GM19395 (cell line): ENCODE data around the gene MROH8.
"Not testable (repeated sequence)": the region's sequence is repeated elsewhere in the genome, so short reads cannot be mapped to it uniquely, and the experiment has no call there.

ENCODE experiments used
- ATAC-seq: cut with Tn5 transposase; IDR thresholded peaks from one replicate; pipeline ENCODE4 v1.9.1; 2021; ENCODE audit warnings: mild to moderate bottlenecking, moderate library complexity; ENCODE audit not compliant: unreplicated experiment

The MROH8 gene

GRCh38 chr20:37095599-37096414, 83.5 kb downstream of the MROH8 start, which contains the start of gene RBL1:
RBL1 (minus strand) TSS chr20:37095997; CDS start chr20:37095928, 69 bp downstream.
- ATAC-seq, result peak; percentile 84

DNA sequence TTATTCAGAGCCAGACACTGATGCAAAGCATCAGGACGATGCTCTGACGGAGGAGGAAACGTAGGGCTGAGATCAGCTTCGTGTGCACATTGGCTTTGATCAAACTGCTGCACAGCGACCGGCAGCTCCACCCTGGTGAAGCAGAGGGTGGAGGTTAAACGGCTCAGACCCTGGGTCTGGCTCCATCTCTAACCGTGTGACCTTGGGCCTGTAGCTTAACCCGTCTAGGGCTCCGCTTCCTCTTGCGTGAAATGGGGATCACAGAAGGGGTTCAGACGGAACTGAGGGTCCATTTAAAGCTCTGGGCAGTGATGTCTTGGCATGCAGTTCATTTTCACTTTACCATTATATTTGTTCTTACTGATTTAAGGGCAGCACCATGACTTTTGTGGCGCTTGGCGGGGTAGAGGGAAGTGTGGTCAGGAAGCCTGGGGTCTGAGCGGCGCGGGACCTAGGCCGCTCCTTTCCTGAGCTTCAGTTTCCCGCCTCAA, 84.2 kb downstream of the MROH8 start:
- ATAC-seq, result peak; percentile 16

GRCh38 chr20:37090407-37090806, 88.9 kb downstream of the MROH8 start:
- no peak for ATAC-seq

- no peak for ATAC-seq
These were observed 97.5 kb downstream of the MROH8 start for GRCh38 chr20:37081717-37082289.

- no peak for ATAC-seq
These were observed 102.3 kb downstream of the MROH8 start for GRCh38 chr20:37077009-37077408.

DNA sequence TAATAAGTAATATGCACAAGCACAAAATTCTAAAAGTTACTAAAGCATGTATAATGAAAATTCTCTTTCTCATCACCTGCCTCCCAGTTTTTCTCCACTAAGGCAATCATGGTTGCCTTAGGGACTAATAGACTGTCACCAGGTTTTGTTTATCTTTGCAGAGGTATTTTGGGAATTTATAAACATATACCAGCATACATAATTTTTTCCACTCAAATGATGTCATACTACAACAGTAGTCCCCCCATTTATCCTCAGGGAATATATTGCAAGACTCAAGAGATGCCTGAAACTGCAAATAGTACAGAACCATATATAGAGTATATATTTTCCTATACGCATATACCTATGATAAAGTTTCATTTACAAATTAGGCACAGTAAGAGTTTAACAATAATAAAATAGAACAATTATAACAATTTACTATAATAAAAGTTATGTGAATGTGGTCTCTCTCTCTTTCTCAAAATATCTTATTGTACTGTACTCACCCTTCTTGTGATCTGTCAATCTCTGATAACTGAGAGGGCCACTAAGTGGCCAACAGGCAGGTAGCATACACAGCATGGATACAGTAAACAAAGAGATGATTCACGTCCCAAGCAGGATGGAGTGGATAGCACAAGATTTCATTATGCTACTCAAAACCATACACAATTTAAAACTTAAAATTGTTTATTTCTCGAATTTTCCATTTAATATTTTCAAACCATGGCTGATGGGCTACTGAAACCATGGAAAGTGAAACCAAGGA, 103.2 kb downstream of the MROH8 start:
- no peak for ATAC-seq

- no peak for ATAC-seq
These were observed 106.8 kb downstream of the MROH8 start for GRCh38 chr20:37072293-37073196.

GRCh38 chr20:37071481-37071911, 107.9 kb downstream of the MROH8 start:
- no peak for ATAC-seq

GRCh38 chr20:37069563-37069962, 109.8 kb downstream of the MROH8 start:
- ATAC-seq, result not testable (repeated sequence)

- no peak for ATAC-seq
These were observed 113.2 kb downstream of the MROH8 start for GRCh38 chr20:37066168-37066567.

- ATAC-seq, result no peak
These were observed 124.1 kb downstream of the MROH8 start for GRCh38 chr20:37055276-37055675.

DNA sequence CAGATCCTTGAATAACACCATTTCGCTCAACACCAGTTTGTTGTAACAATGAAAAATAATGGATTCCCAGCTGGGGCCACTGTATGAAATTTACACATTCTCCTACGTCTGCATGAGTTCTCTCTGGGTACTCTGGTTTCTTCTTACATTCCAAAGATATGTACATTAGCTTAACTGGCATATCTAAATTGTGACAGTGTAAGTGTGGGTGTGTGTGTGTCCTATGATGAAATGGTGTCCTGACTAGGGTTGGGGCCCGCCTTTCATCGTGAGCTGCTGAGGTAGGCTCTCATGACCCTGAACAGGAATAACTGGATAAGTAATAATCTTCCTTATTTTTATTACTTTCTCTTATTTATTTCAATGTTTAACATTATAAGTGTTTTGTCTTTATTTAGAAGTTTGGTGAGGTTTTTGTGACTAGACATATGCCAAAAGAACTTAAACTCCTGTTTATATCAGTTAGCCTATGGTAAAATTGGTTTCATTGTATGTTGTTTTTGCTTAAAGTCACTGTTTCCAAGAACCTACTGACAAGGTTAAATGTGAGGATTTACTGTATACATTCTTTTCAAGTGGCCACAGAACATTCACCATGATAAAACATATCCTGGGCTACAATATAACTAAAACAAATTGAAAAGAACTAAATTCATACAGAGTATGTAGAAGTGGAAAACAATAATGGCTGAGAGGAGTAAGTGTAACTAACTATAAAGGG, 126.0 kb downstream of the MROH8 start:
- ATAC-seq, result no peak
